22Rv1 (cell line): ENCODE results near the gene SRPX2.

ENCODE experiments used
- H3K27ac ChIP-seq: fragments of 450-650 bp; 2 replicates; pipeline ENCODE4 v1.5.1; 2017
- CTCF ChIP-seq: fragments of 450-650 bp; IDR thresholded peaks from 2 replicates; pipeline ENCODE4 v1.5.1; 2017; ENCODE audit warnings: mild to moderate bottlenecking
- ZFX ChIP-seq: fragments of 450-650 bp; IDR thresholded peaks from 2 replicates; pipeline ENCODE4 v1.6.1; 2017; ENCODE audit warnings: antibody characterized with exemption, borderline replicate concordance

The SRPX2 gene

GRCh38 chrX:100695991-100696390 is 52.0 kb downstream of the SRPX2 start:
- TF ChIP-seq CTCF: no peak
- H3K27ac ChIP-seq: no peak overlapping the region

GRCh38 chrX:100696699-100697351 is 52.8 kb downstream of the SRPX2 start:
- TF ChIP-seq CTCF (no peak), ZFX (no peak)
- no peak overlapping the region for H3K27ac ChIP-seq

- H3K27ac ChIP-seq: no peak overlapping the region
- TF ChIP-seq CTCF (no peak), ZFX (no peak)
These were observed 54.6 kb downstream of the SRPX2 start for GRCh38 chrX:100698551-100698950.

GRCh38 chrX:100700809-100701208 is 56.8 kb downstream of the SRPX2 start:
- no peak for TF ChIP-seq ZFX
- TF ChIP-seq CTCF: no peak
- H3K27ac ChIP-seq: no peak overlapping the region

- no peak for TF ChIP-seq CTCF
- no peak for TF ChIP-seq ZFX
- H3K27ac ChIP-seq: no peak overlapping the region
These were observed 60.7 kb downstream of the SRPX2 start for GRCh38 chrX:100704581-100705203.

GRCh38 chrX:100710816-100711215 is 66.8 kb downstream of the SRPX2 start:
- no peak overlapping the region for H3K27ac ChIP-seq
- TF ChIP-seq ZFX (no peak), CTCF (no peak)

- TF ChIP-seq CTCF: no peak
- no peak for TF ChIP-seq ZFX
These were observed 73.4 kb downstream of the SRPX2 start for GRCh38 chrX:100717363-100717762.

More at GRCh38 chrX:100717363-100717762, 73.4 kb downstream of the SRPX2 start:
- no peak overlapping the region for H3K27ac ChIP-seq
